HG03469 (cell line): ENCODE data around the gene CRABP2.

ENCODE experiments used
- ATAC-seq: cut with Tn5 transposase; IDR thresholded peaks from one replicate; pipeline ENCODE4 v1.9.1; 2021; ENCODE audit warnings: mild to moderate bottlenecking, moderate library complexity, moderate number of reproducible peaks; ENCODE audit not compliant: unreplicated experiment

CRABP2 gene

DNA sequence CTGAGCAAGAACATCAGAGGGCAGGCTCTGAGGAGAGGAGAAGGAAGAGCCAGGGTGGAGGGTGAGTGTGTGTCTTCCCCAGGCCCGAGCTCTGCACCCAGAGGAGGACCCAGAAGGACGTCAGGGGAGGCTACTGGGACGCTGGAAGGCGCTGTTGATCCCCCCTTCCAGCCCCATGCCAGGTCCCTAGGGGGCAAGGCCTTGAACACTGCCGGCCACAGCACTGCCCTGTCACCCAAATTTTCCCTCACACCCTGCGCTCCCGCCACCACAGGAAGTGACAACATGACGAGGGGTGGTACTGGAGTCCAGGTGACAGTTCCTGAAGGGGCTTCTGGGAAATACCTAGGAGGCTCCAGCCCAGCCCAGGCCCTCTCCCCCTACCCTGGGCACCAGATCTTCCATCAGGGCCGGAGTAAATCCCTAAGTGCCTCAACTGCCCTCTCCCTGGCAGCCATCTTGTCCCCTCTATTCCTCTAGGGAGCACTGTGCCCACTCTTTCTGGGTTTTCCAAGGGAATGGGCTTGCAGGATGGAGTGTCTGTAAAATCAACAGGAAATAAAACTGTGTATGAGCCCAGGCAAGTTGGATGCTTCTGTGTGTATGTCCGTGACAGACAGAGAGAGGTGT, 46.3 kb downstream of the CRABP2 start:
- no peak for ATAC-seq

DNA sequence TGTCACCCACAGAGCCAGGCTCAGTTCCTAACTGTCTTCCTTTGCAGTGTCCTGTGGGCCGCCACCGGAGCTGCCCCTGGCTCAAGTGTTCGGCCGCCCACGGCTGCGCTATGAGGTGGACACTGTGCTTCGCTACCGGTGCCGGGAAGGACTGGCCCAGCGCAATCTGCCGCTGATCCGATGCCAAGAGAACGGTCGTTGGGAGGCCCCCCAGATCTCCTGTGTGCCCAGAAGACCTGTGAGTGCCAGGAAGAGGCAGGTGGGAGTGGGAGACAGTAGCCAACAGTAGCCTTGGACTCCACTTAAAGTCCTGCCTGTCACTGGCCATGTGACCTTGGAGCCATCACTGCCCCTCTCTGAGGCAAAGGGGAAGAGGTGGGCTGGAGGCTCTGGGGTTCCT, 46.9 kb downstream of the CRABP2 start:
- no peak for ATAC-seq

DNA sequence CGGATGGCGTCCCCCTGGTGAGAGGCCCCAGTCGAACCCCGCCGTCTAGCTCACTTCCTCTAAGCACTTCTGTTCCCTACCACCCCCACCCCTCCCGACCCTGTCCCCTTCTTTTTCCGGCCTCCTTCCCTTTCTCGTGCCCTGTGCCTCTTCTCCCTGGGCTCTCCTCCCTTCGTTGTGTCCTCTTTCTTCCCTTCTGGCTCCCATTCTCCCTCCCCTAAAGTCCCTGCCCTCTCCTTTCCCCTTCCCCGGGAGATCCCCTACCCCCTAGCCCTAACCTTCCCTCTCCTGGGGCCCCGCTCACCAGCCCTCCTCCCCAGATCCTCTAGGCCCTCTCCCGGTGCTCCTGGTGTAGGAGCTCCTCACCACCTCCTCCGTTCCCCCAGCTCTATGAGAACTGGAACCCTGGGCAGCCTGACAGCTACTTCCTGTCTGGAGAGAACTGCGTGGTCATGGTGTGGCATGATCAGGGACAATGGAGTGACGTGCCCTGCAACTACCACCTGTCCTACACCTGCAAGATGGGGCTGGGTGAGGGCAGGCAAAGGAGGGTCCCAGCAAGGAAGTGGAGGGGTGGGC, 47.6 kb downstream of the CRABP2 start:
- no peak for ATAC-seq

DNA sequence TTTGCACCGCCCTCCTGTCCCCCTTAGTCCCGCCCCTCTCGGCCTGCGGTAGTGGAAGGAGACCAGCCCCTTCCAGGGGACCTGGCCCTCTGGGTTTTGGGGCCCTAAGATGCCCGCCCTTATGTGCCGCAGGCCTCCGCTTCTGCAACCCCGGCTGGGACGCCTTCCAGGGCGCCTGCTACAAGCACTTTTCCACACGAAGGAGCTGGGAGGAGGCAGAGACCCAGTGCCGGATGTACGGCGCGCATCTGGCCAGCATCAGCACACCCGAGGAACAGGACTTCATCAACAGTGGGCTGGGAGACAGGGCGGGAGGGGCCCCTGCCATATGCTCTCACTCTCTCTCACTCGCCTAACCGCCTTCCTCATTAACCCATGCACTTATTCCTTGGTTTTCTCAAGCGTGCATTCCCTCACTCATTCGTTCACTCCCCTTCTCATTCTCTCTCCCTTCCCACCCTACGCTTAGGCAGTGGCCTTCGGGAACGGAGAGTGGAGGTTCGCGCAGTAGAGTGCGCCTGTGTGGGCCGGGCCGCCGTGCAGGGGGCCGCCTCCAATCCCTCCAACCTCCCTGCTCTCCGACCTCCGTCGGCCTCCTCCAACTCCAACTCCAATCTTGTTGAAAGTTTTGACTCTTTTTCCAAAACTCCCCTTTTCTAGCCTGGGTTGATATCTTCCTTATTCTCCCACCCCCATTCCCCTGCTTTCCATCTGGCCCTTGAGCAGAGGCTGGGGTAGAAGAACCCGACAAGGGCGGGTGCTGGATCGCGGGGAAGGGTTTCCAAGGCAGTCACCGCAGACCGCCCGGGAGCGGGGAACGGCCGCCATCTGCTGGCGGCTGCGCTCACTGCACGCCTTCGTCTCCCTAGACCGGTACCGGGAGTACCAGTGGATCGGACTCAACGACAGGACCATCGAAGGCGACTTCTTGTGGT, 48.3 kb downstream of the CRABP2 start:
- ATAC-seq: no peak

DNA sequence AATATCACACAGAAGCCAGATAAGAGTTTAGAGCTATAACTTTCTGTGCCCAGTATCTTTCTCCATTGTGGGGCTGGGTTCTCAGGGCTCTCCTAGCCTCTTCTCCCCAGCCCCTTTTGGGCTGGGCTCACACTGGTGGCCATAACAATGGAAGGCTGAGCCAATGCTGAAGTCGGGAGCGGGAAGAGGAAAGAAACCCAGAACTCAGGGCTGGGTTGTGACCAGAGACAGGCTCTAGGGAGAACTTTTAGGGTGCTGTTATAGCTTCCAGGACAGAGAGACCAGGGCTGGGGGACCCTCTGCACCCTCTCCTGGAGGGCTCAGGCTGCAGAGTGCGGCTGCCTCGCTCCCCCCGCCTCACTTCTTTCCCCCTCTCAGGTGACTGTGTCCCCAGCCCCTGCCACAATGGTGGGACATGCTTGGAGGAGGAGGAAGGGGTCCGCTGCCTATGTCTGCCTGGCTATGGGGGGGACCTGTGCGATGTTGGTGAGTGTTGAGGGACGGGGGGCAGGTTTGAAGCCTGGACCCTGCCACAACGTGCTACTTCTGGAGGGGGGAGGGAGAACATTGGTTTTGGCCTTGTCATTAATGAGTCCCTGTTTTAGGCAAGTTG, 49.4 kb downstream of the CRABP2 start:
- ATAC-seq: no peak

DNA sequence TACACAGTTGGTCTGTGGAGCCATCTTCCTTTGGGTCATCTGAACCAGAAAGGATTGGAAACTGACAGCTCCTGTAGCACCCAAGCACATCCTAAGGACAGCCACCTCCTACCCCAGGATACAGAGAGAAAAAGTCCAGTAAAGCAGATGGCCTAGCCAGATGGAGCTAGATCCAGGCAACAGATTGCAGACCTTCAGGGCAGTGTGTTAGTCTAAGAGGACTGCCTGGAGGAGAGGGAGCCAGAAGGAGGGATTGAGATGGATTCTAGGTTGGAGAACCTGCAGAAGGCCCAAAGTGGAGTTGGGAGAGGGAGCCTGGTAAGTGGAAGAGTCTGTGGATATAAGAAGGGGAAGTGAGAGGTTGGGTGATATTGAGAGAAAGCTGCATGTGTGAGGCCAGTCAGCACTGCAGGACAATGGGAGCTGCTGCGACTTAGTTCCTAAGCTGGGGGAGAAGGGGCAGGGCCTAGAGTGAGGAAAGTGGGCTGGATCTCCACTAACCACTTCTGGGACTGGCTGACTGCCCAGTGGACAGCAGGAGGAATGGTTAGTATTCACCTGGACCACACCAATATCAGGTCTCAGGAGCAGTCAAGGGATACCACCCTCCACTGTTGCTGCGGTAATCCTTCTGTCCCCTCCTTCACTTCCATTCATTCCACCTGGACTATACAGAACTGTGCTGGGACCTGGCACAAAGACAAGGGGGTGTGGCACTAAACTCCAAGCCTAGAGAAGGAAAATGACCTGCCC, 50.1 kb downstream of the CRABP2 start:
- ATAC-seq: no peak

DNA sequence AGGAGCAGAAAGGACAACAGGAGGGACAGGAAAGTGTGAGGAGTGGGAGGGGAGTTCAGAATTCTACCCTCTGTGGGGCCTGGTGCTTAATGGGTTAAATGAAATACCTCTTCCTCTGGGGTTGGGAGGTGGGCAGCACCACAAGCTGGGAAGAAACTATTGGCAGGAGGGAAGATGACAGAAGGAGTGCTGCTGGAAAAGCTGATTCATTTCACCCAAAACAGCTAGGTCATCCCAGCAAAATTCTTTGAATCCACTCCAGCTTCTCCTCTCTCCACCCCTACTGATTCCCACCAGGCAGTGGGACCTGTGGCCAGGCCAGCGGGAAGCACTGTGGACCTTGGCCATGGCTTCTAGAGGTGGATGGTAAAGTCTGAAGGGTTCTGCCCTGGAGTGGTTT, 50.7 kb downstream of the CRABP2 start:
- ATAC-seq: no peak

DNA sequence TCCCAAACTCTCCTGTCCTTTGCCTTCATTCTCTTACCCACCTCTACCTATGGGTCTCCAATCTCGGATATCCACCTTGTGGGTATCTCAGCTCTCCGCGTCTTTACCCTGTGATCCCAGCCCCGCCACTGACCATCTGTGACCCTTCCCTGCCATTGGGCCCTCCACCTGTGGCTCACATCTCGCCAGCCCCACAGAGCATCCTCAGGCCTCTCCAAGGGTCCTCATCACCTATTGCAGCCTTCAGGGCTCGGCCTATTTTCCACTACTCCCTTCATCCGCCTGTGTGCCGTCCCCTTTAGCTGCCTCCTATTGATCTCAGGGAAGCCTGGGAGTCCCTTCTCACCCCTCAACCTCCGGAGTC, 52.4 kb downstream of the CRABP2 start:
- ATAC-seq: no peak

DNA sequence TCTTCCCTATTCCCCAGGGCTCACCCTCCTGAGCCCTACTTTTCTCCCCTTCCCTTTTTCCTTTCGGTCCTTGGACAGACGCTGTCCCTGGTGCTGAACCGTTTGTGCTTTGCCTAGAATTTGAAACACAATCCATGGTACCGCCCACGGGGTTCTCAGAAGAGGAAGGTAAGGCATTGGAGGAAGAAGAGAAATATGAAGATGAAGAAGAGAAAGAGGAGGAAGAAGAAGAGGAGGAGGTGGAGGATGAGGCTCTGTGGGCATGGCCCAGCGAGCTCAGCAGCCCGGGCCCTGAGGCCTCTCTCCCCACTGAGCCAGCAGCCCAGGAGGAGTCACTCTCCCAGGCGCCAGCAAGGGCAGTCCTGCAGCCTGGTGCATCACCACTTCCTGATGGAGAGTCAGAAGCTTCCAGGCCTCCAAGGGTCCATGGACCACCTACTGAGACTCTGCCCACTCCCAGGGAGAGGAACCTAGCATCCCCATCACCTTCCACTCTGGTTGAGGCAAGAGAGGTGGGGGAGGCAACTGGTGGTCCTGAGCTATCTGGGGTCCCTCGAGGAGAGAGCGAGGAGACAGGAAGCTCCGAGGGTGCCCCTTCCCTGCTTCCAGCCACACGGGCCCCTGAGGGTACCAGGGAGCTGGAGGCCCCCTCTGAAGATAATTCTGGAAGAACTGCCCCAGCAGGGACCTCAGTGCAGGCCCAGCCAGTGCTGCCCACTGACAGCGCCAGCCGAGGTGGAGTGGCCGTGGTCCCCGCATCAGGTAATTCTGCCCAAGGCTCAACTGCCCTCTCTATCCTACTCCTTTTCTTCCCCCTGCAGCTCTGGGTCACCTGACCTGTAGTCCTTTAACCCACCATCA, 53.0 kb downstream of the CRABP2 start:
- no peak for ATAC-seq
